Endothelial cell of umbilical vein (primary cell): ENCODE results near the gene PRPF18. TPM values are rescaled to one million over a fixed set of nuclear protein-coding genes. Genes with fewer than 3 reads are reported as not detected.

ENCODE experiments used
- BruUV-seq: library from RNA; stranded (reverse); fragments of 400-500 nt; replicated peaks from 2 replicates; lab custom pipeline; 2021; lab: Mats Ljungman, UMichigan
- CTCF ChIA-PET: fragments of 300-600, 350-600 bp; sonication (Branson Sonifier 250); formaldehyde crosslinking; loops from one replicate; lab custom pipeline; 2021; ENCODE audit warnings: antibody characterized with exemption, inconsistent platforms; lab: Charles Lee
- POLR2A ChIA-PET: fragments of 300-600, 350-600 bp; sonication (Branson Sonifier 250); formaldehyde crosslinking; loops from one replicate; lab custom pipeline; 2021; ENCODE audit warnings: antibody characterized with exemption, inconsistent platforms; lab: Charles Lee
- DNase-seq: peaks from one replicate; pipeline ENCODE4 v3.0.0-alpha.2; 2011; ENCODE audit warnings: low read depth, low spot score
- FAIRE-seq: peaks from 2 replicates; lab custom pipeline; 2011; peaks lifted over from hg19 to GRCh38; lab: Jason Lieb, UNC
- H2AFZ ChIP-seq: 2 replicates; pipeline ENCODE4 v1.6.0; 2012; ENCODE audit warnings: low read depth, low read length, control low read depth, inconsistent platforms
- H3K27ac ChIP-seq: 2 replicates; pipeline ENCODE4 v1.5.1; 2011; ENCODE audit warnings: low read depth, mild to moderate bottlenecking, control low read depth, low read length, moderate library complexity; ENCODE audit not compliant: insufficient read depth
- H3K27me3 ChIP-seq, 2 experiments: 2 replicates each; pipeline versions ENCODE4 v1.6.0 to v1.6.1; 2011; ENCODE audit warnings: low read length in 2 of 2, mixed read lengths in 1 of 2; ENCODE audit not compliant: control insufficient read depth in 2 of 2, insufficient read depth in 2 of 2
- H3K36me3 ChIP-seq, 2 experiments: 2 replicates in 1 of 2; 3 replicates in 1 of 2; pipeline ENCODE4 v1.5.1; 2011; ENCODE audit warnings: low read length in 2 of 2, mild to moderate bottlenecking in 1 of 2, moderate library complexity in 1 of 2; ENCODE audit not compliant: control insufficient read depth in 2 of 2, insufficient read depth in 2 of 2; ENCODE audit errors: extremely low read depth in 1 of 2
- H3K4me1 ChIP-seq: 3 replicates; pipeline ENCODE4 v1.5.1; 2011; ENCODE audit warnings: mild to moderate bottlenecking, low read length; ENCODE audit not compliant: control insufficient read depth, insufficient read depth; ENCODE audit errors: extremely low read depth
- H3K4me2 ChIP-seq: 2 replicates; pipeline ENCODE4 v1.6.1; 2011; ENCODE audit warnings: low read length, control low read depth, mixed read lengths; ENCODE audit not compliant: insufficient read depth
- H3K4me3 ChIP-seq, 3 experiments: fragments of 200-600 bp in 1 of 3; sonication (generic), shearing (Covaris generic) in 1 of 3; replicated peaks in 1 of 3; 2 replicates each; pipeline ENCODE4 v1.5.1; 2011 to 2016; ENCODE audit warnings: control low read depth in 3 of 3, low read length in 3 of 3, mild to moderate bottlenecking in 2 of 3, inconsistent platforms in 1 of 3, low read depth in 1 of 3, moderate library complexity in 1 of 3; ENCODE audit not compliant: insufficient read depth in 1 of 3
- H3K79me2 ChIP-seq: 2 replicates; pipeline ENCODE4 v1.6.0; 2012; ENCODE audit warnings: low read length, inconsistent platforms; ENCODE audit not compliant: control insufficient read depth, insufficient read depth
- H3K9ac ChIP-seq: replicated peaks from 2 replicates; pipeline ENCODE3; 2011; ENCODE audit warnings: low read length, control low read depth; ENCODE audit not compliant: insufficient read depth; ENCODE audit errors: extremely low read depth
- H3K9me1 ChIP-seq: replicated peaks from 3 replicates; pipeline ENCODE4 v1.6.0; 2011; ENCODE audit warnings: mild to moderate bottlenecking, low read length; ENCODE audit not compliant: control insufficient read depth, insufficient read depth; ENCODE audit errors: extremely low read depth
- H3K9me3 ChIP-seq: replicated peaks from 2 replicates; pipeline ENCODE4 v1.5.1; 2012; ENCODE audit warnings: low read length, inconsistent platforms; ENCODE audit not compliant: control insufficient read depth, insufficient read depth
- H4K20me1 ChIP-seq: replicated peaks from 2 replicates; pipeline ENCODE3; 2011; ENCODE audit warnings: mild to moderate bottlenecking, low read length; ENCODE audit not compliant: control insufficient read depth, insufficient read depth; ENCODE audit errors: extremely low read depth
- CTCF ChIP-seq, 2 donors: IDR thresholded peaks; 1 replicate in 1 of 2; 2 replicates in 1 of 2; pipeline ENCODE4 v1.5.1; 2011; ENCODE audit warnings: low read length in 2 of 2, mild to moderate bottlenecking in 2 of 2, moderate library complexity in 2 of 2, control low read depth in 1 of 2, inconsistent platforms in 1 of 2, low read depth in 1 of 2; ENCODE audit not compliant: insufficient read depth in 1 of 2; ENCODE audit errors: extremely low read depth in 1 of 2
- EZH2 ChIP-seq: IDR thresholded peaks from 2 replicates; pipeline ENCODE4 v1.6.1; 2012; ENCODE audit warnings: borderline replicate concordance, low read depth, mild to moderate bottlenecking, moderate library complexity, low read length, inconsistent platforms; ENCODE audit not compliant: severe bottlenecking
- FOS ChIP-seq: IDR thresholded peaks from 2 replicates; pipeline ENCODE4 v1.6.1; 2011; ENCODE audit warnings: mild to moderate bottlenecking, low read length, moderate library complexity, borderline replicate concordance; ENCODE audit not compliant: insufficient read depth
- GATA2 ChIP-seq: IDR thresholded peaks from 2 replicates; pipeline ENCODE4 v1.7.0; 2011; ENCODE audit warnings: low read depth, mild to moderate bottlenecking, moderate library complexity, mixed read lengths, low read length; ENCODE audit not compliant: insufficient read length, insufficient read depth
- JUN ChIP-seq: IDR thresholded peaks from 2 replicates; pipeline ENCODE4 v1.6.1; 2011; ENCODE audit warnings: borderline replicate concordance, low read depth; ENCODE audit not compliant: insufficient read length, insufficient read depth
- MAX ChIP-seq: IDR thresholded peaks from 2 replicates; pipeline ENCODE4 v1.6.1; 2011; ENCODE audit not compliant: insufficient read depth, insufficient read length
- MYC ChIP-seq: IDR thresholded peaks from one replicate; pipeline ENCODE4 v1.6.1; 2011; ENCODE audit warnings: mild to moderate bottlenecking, low read depth, low read length
- POLR2A ChIP-seq: IDR thresholded peaks from 2 replicates; pipeline ENCODE4 v1.6.1; 2012; ENCODE audit warnings: low read depth, mild to moderate bottlenecking, control low read depth, low read length
- POLR2AphosphoS5 ChIP-seq: IDR thresholded peaks from 2 replicates; pipeline ENCODE4 v1.6.1; 2012; ENCODE audit warnings: low read depth, mild to moderate bottlenecking, control low read depth, low read length, moderate library complexity; ENCODE audit not compliant: insufficient read depth
- dilution Hi-C: fragments of 300-500 bp; cut with MboI; formaldehyde crosslinking; loops from one replicate; pipeline ENCODE4 v1.15.0; 2019; ENCODE audit warnings: low sequenced_read_pairs; ENCODE audit not compliant: extremely low pct_ligation_motif_present
- intact Hi-C: fragments of 100-400 bp; cut with micrococcal nuclease; formaldehyde crosslinking; loops from one replicate; pipeline ENCODE4 v1.10.0; 2022
- polyA plus RNA-seq, 4 experiments: library from polyadenylated mRNA; depleted of rRNA in 3 of 4; stranded (reverse) in 3 of 4; unstranded in 1 of 4; fragments of >200 nt; gene quantifications; 2 replicates each; pipeline versions ENCODE4 v1.2.1 to v1.2.3, GENCODE V29; 2011 to 2012; ENCODE audit warnings: missing spikeins in 1 of 4
- total RNA-seq: library from RNA; stranded (reverse); gene quantifications from 2 replicates; pipeline ENCODE4 v1.2.3, GENCODE V29; 2021

Gene PRPF18
- total and polyA plus RNA-seq, 2 donors (not counting 3 experiments of a cell fraction or from before 2014, with no cell fraction given) = 7.3 to 21.0 TPM

- Histone ChIP-seq H3K79me2 (no peaks in the 10 kb centered on the region), H2AFZ (no peak overlapping the region), H3K4me2 (peak overlapping the region; percentile 31), H3K9me1 (no peaks in the 10 kb centered on the region), H3K27me3 (no peaks in the 10 kb centered on the region), H3K4me1 (peaks cover 12% of the 10 kb centered on the region), H3K4me3 (no peak overlapping the region), H4K20me1 (no peaks in the 10 kb centered on the region), H3K27ac (no peak overlapping the region), H3K9ac (no peak overlapping the region), H3K36me3 (no peaks in the 10 kb centered on the region), H3K9me3 (no peaks in the 10 kb centered on the region)
- BruUV-seq = no TSS peak
- no peak for FAIRE-seq
- intact Hi-C loops = no loop called here
- CTCF ChIA-PET = interaction anchor here (1.0 kb wide), 1 partner anchor 146 kb away, joined by 3 read pairs; no protein-coding TSS in a partner anchor
- dilution Hi-C loops = no loop called here
- peak; percentile 71 for DNase-seq
- POLR2A ChIA-PET = no interaction called here
- TF ChIP-seq EZH2 (no peak), JUN (peak; percentile 45), FOS (peak; percentile 42)
Observed at GRCh38 chr10:13637303-13637856, 50.6 kb downstream of the PRPF18 start.

DNA sequence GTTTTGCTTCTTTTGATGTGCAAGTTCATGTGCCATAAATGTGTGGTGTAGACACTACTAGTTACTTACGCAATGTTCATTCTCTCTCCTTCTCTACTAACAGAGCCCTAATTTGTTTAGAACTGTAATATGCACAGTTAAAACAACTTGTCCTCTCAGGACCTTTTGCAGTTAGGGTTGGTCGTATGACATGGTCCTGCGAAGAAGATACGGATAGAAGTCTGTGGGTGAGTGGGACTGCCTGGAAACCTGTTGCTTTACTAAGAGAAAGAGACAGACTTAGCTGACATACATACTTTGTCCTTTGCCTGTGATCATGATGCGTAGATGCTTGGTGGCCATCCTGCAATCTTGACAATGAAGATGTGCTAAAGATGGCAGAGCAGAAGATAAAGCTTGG, 51.1 kb downstream of the PRPF18 start:
- FAIRE-seq = no peak
- ChIA-PET CTCF (interaction anchor here (1.0 kb wide), 1 partner anchor 145 kb away, joined by 3 read pairs; no protein-coding TSS in a partner anchor), POLR2A (no interaction called here)
- no TSS peak for BruUV-seq
- no peaks in the 10 kb centered on the region for H3K36me3 ChIP-seq
- no peaks in the 10 kb centered on the region for H3K27me3 ChIP-seq
- DNase-seq = no peak
- TF ChIP-seq EZH2 (no peak), POLR2A (no peak), JUN (no peak), POLR2AphosphoS5 (no peak), FOS (no peak), CTCF (IDR thresholded peaks at IDR 0.05; ENCODE audit: extremely low read depth in 1 of 2, insufficient read depth in 1 of 2, low read depth in 1 of 2, low read length in 2 of 2) (no peak), GATA2 (no peak), MYC (no peak), MAX (no peak)
- peak overlapping the region; percentile 31 for H3K4me2 ChIP-seq
- dilution Hi-C loops (no loop called here), intact Hi-C loops (no loop called here)
- peaks cover 12% of the 10 kb centered on the region for H3K4me1 ChIP-seq
- no peak overlapping the region for H3K9ac ChIP-seq
- no peaks in the 10 kb centered on the region for H3K79me2 ChIP-seq
- no peaks in the 10 kb centered on the region for H4K20me1 ChIP-seq
- no peak overlapping the region for H2AFZ ChIP-seq
- no peak overlapping the region for H3K4me3 ChIP-seq
- H3K9me3 ChIP-seq = no peaks in the 10 kb centered on the region
- H3K9me1 ChIP-seq = no peaks in the 10 kb centered on the region
- no peak overlapping the region for H3K27ac ChIP-seq
